ENCODE data around the gene KCNC4.

The KCNC4 gene

DNA sequence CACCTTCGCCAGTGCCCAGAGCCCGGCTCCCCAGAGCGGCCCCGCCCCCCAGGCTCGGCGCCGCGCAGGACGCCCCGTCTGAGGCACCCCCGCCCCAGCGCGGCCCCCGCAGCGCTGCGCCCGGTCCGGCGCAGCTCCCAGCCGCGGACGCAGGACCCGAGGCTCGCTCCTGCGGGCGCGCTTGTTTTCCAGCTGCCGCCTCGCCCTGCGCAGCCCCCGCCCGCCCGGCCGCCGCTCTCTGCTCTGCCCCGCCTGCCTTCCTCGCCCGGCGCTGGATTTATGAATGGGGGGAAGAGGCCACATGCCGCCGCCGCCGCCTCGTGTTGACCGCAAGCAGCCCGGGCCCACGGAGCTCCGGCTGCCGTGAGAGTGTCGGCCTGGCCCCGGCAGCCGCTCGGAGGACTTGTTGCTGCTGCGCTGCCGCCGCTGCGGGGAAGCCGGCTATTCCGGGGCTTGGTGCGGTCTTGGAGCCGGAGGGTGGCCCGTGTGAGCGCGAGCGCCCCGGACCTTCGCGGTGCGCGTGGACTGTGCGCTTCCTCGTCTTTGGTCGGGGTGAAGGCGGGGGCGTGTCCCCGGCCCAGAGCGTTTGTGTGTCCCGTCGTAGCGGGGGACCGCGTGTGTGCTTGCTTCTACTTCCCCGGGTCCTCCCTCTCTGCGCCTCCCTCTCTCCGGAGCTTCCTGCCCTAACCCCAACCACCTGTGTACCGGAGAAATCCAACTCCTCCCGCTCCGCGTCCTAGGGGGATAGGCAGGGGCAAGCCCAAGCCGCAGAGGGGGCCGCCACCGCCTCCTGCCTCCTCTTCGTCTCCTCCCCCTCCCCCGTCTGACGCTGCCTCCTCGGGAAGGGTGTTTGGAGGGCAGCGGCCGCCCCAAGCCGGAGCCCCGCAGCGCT is 736 bp downstream of the KCNC4 start:
- TF ChIP-seq, protein P1, sequence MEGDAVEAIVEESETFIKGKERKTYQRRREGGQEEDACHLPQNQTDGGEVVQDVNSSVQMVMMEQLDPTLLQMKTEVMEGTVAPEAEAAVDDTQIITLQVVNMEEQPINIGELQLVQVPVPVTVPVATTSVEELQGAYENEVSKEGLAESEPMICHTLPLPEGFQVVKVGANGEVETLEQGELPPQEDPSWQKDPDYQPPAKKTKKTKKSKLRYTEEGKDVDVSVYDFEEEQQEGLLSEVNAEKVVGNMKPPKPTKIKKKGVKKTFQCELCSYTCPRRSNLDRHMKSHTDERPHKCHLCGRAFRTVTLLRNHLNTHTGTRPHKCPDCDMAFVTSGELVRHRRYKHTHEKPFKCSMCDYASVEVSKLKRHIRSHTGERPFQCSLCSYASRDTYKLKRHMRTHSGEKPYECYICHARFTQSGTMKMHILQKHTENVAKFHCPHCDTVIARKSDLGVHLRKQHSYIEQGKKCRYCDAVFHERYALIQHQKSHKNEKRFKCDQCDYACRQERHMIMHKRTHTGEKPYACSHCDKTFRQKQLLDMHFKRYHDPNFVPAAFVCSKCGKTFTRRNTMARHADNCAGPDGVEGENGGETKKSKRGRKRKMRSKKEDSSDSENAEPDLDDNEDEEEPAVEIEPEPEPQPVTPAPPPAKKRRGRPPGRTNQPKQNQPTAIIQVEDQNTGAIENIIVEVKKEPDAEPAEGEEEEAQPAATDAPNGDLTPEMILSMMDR (IDR thresholded peaks at IDR 0.05; ENCODE audit: insufficient read depth, low read depth, low read length, missing control alignments) = no peak
- DNase-seq (ENCODE audit: low read depth) = peak; percentile 62
- peak overlapping the region; percentile 67 for H3K4me3 ChIP-seq (ENCODE audit: low read depth, low read length)

DNA sequence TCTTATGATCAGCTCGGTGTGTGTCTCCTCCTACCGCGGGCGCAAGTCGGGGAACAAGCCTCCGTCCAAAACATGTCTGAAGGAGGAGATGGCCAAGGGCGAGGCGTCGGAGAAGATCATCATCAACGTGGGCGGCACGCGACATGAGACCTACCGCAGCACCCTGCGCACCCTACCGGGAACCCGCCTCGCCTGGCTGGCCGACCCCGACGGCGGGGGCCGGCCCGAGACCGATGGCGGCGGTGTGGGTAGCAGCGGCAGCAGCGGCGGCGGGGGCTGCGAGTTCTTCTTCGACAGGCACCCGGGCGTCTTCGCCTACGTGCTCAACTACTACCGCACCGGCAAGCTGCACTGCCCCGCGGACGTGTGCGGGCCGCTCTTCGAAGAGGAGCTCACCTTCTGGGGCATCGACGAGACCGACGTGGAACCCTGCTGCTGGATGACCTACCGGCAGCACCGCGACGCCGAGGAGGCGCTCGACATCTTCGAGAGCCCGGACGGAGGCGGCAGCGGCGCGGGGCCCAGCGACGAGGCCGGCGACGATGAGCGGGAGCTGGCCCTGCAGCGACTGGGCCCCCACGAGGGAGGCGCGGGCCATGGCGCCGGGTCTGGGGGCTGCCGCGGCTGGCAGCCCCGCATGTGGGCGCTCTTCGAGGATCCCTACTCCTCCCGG is 1.5 kb downstream of the KCNC4 start:
- DNase-seq (ENCODE audit: low read depth) = no peak

DNA sequence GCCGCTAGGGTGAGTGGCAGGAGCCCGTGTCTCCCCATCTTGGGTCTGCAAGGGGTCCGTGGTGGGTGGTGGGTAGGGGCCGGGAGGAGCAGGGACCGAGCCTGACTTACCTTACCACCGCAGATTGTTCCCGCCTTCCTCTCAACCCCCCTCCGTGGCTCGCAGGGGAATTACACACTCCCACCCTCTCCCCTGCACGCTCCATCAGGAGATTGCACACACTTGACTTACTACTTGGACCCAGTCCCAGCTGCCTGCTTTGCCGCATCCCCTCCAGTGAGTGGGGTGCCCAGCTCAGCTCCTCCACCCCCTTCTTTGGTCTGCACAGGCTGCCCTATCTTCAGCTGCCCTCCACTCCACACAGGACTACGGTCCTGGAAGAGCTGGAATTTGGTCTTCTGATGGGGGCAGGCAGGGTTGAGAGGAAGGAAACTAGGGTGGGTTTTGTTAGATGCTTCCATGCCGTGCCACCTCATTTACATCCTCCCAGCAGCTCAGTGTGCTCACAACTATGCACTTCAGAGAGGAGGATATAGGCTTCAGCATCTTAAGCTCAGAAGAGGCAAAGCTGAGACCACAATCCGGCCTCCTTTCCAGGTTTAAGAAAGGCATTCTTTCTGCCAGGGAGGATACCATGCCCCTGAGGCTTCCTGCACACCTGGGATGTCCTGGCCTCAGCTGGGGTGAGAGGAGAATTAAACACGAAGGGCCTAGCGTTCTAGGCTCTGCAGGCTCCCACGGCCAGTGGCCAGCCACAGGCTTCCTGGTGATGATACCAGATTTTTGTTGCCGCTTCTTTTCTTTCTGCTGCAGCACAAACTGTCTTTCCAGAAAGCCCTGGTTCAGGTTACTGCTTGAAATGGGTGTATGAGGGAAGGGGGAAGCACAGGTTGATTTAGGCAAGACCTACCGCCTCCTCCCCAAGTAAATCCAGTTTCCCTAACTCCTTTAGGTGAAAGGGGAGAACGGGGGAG is 2.3 kb downstream of the KCNC4 start:
- H3K4me3 ChIP-seq (ENCODE audit: low read depth, low read length) = no peak overlapping the region
- no peak for DNase-seq (ENCODE audit: low read depth)
- TF ChIP-seq, protein P1 (IDR thresholded peaks at IDR 0.05; ENCODE audit: insufficient read depth, low read depth, low read length, missing control alignments) = no peak

More for the DNA sequence above, 1.5 kb downstream of the KCNC4 start:
- peak overlapping the region; percentile 67 for H3K4me3 ChIP-seq (ENCODE audit: low read depth, low read length)
- TF ChIP-seq, protein P1 (IDR thresholded peaks at IDR 0.05; ENCODE audit: insufficient read depth, low read depth, low read length, missing control alignments) = no peak

DNA sequence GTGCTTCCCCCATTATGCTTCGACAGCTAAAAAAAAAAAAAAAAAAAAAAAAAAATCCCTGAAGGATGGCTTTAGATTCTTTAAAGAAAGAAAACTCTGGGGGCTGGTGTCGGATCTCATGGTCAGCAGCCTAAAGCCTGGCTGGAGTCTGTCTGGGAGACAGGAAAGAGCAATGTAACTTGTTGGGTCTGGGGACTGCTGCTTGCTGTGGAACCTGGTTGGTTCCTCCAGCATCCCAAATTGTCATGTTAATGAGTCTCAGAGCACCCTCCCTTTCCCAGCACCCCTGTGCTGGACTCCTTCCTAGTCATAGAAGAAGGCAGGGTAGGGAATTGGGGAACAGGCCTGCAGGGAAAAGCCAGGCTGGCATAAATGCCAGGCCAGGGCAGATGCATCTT is 3.0 kb downstream of the KCNC4 start:
- H3K4me3 ChIP-seq (ENCODE audit: low read depth, low read length) = no peak overlapping the region
- TF ChIP-seq, protein P1 (IDR thresholded peaks at IDR 0.05; ENCODE audit: insufficient read depth, low read depth, low read length, missing control alignments) = no peak
- no peak for DNase-seq (ENCODE audit: low read depth)

DNA sequence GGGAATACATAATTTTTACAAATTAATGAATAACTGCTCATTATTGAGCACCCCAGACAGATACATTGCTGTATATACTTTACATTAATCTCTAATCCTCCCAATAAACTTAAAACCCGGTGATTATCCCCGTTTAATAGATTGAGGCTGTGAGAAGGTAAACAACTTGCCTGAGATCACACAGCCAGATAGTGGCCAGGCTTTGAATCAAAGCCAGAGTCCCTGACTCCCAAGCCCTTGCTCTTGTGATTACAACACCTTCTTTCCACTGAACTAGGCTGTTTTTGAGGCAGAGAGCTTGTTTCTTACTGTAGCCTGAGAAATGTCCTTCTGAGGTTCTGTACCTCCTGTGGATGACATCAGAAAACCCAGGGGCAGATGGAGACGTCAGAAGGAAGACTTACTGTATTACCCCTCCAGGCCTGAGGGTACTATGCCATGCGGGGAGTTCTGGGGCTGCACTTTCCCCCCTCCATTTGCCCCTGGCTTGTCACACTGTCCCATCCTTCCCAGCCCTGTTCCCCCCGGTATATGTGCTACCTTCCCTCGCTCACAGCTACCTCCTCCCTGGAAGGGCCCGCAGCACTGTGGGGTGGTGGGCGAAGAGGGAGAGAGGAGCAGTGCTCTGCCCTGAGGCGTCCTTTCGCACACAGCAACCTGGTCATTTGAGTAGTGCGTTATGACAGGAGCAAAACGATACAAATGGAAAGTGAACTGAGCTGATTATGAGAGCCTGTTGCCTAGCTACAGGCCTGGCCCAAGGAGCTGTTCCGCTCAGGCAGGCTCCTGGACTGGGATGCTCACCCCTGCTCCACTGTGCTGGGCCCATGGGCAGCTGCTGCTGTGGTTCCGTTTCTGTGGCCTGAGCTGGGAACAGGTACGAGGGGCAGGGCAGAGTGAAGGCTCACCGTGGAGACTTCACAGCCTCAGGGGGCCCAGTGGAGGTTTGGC is 4.6 kb downstream of the KCNC4 start:
- TF ChIP-seq, protein P1 (IDR thresholded peaks at IDR 0.05; ENCODE audit: insufficient read depth, low read depth, low read length, missing control alignments) = no peak
- no peak overlapping the region for H3K4me3 ChIP-seq (ENCODE audit: low read depth, low read length)
- peak; percentile 28 for DNase-seq (ENCODE audit: low read depth)
